ENCODE data around the gene ZNF521. TPM values are rescaled to one million over a fixed set of nuclear protein-coding genes. Genes with fewer than 3 reads are reported as not detected.

Gene ZNF521
- total RNA-seq, 1 experiment from 2014 or later = not detected

- H3K27ac ChIP-seq (ENCODE audit: low read length) = no peak overlapping the region
- H2AFZ ChIP-seq (ENCODE audit: low read length) = no peak overlapping the region
- no peaks in the 10 kb centered on the region for H3K9me2 ChIP-seq (replicated peaks; ENCODE audit: insufficient read depth, low read length)
- H3K4me3 ChIP-seq (ENCODE audit: low read length) = no peak overlapping the region
- H4K20me1 ChIP-seq (ENCODE audit: insufficient read depth, low read depth, low read length) = no peaks in the 10 kb centered on the region
- no peak for DNase-seq
- no peaks in the 10 kb centered on the region for H3K36me3 ChIP-seq (ENCODE audit: insufficient read depth, low read length)
- no peaks in the 10 kb centered on the region for H3K79me2 ChIP-seq (ENCODE audit: low read length)
- H3K27me3 ChIP-seq (ENCODE audit: low read length) = no peaks in the 10 kb centered on the region
- H3K9me3 ChIP-seq (ENCODE audit: low read length) = no peaks in the 10 kb centered on the region
- no peak overlapping the region for H3K4me2 ChIP-seq (ENCODE audit: low read depth, low read length, poor library complexity, severe bottlenecking)
- H3K4me1 ChIP-seq (ENCODE audit: low read length) = no peaks in the 10 kb centered on the region
- H3K9ac ChIP-seq (ENCODE audit: low read length) = no peak overlapping the region
Measured at GRCh38 chr18:25019931-25020330, 332.0 kb downstream of the ZNF521 start.

GRCh38 chr18:25019086-25019860 lies 332.7 kb downstream of the ZNF521 start:
- no peaks in the 10 kb centered on the region for H3K27me3 ChIP-seq (ENCODE audit: low read length)
- H3K79me2 ChIP-seq (ENCODE audit: low read length) = no peaks in the 10 kb centered on the region
- H3K9me2 ChIP-seq (replicated peaks; ENCODE audit: insufficient read depth, low read length) = no peaks in the 10 kb centered on the region
- H3K4me2 ChIP-seq (ENCODE audit: low read depth, low read length, poor library complexity, severe bottlenecking) = no peak overlapping the region
- no peak overlapping the region for H3K27ac ChIP-seq (ENCODE audit: low read length)
- H2AFZ ChIP-seq (ENCODE audit: low read length) = no peak overlapping the region
- no peaks in the 10 kb centered on the region for H3K36me3 ChIP-seq (ENCODE audit: insufficient read depth, low read length)
- no peaks in the 10 kb centered on the region for H4K20me1 ChIP-seq (ENCODE audit: insufficient read depth, low read depth, low read length)
- no peaks in the 10 kb centered on the region for H3K9me3 ChIP-seq (ENCODE audit: low read length)
- no peak overlapping the region for H3K4me3 ChIP-seq (ENCODE audit: low read length)
- no peaks in the 10 kb centered on the region for H3K4me1 ChIP-seq (ENCODE audit: low read length)
- no peak for DNase-seq
- H3K9ac ChIP-seq (ENCODE audit: low read length) = no peak overlapping the region

GRCh38 chr18:25016666-25017065 lies 335.3 kb downstream of the ZNF521 start:
- Histone ChIP-seq H3K9me3 (ENCODE audit: low read length) (no peaks in the 10 kb centered on the region), H2AFZ (ENCODE audit: low read length) (no peak overlapping the region), H3K27ac (ENCODE audit: low read length) (no peak overlapping the region)

GRCh38 chr18:25016181-25016580 lies 335.8 kb downstream of the ZNF521 start:
- Histone ChIP-seq H3K9me3 (ENCODE audit: low read length) (no peaks in the 10 kb centered on the region), H3K4me2 (ENCODE audit: low read depth, low read length, poor library complexity, severe bottlenecking) (no peak overlapping the region), H3K36me3 (ENCODE audit: insufficient read depth, low read length) (no peaks in the 10 kb centered on the region), H3K4me3 (ENCODE audit: low read length) (no peak overlapping the region), H3K27ac (ENCODE audit: low read length) (no peak overlapping the region), H3K9me2 (replicated peaks; ENCODE audit: insufficient read depth, low read length) (no peaks in the 10 kb centered on the region), H3K4me1 (ENCODE audit: low read length) (no peaks in the 10 kb centered on the region), H3K79me2 (ENCODE audit: low read length) (no peaks in the 10 kb centered on the region), H3K27me3 (ENCODE audit: low read length) (no peaks in the 10 kb centered on the region), H2AFZ (ENCODE audit: low read length) (no peak overlapping the region), H3K9ac (ENCODE audit: low read length) (no peak overlapping the region), H4K20me1 (ENCODE audit: insufficient read depth, low read depth, low read length) (no peaks in the 10 kb centered on the region)
- no peak for DNase-seq

More at GRCh38 chr18:25016666-25017065, 335.3 kb downstream of the ZNF521 start:
- no peaks in the 10 kb centered on the region for H4K20me1 ChIP-seq (ENCODE audit: insufficient read depth, low read depth, low read length)
- no peaks in the 10 kb centered on the region for H3K9me2 ChIP-seq (replicated peaks; ENCODE audit: insufficient read depth, low read length)
- no peak for DNase-seq
- H3K4me3 ChIP-seq (ENCODE audit: low read length) = no peak overlapping the region
- no peak overlapping the region for H3K9ac ChIP-seq (ENCODE audit: low read length)
- no peaks in the 10 kb centered on the region for H3K27me3 ChIP-seq (ENCODE audit: low read length)
- H3K4me1 ChIP-seq (ENCODE audit: low read length) = no peaks in the 10 kb centered on the region
- H3K4me2 ChIP-seq (ENCODE audit: low read depth, low read length, poor library complexity, severe bottlenecking) = no peak overlapping the region
- no peaks in the 10 kb centered on the region for H3K79me2 ChIP-seq (ENCODE audit: low read length)
- H3K36me3 ChIP-seq (ENCODE audit: insufficient read depth, low read length) = no peaks in the 10 kb centered on the region
